Activated T-cell treated with anti-CD3 and anti-CD28 coated beads for 48 hours (primary cell): Measurements from ENCODE around the gene SEMA6B.
"Not testable (repeated sequence)": the region's sequence is repeated elsewhere in the genome, so short reads cannot be mapped to it uniquely, and the experiment has no call there.

Experiments used
- DNase-seq: peaks from one replicate; pipeline ENCODE4 v3.0.0-alpha.2; 2020; ENCODE audit warnings: low read depth

Gene SEMA6B

GRCh38 chr19:4543842-4544647, 15.4 kb downstream of the SEMA6B start:
- no peak for DNase-seq

- no peak for DNase-seq
Measured at GRCh38 chr19:4542896-4543841, 16.3 kb downstream of the SEMA6B start.

- not testable (repeated sequence) for DNase-seq
Measured at GRCh38 chr19:4541806-4542145, 17.7 kb downstream of the SEMA6B start.

GRCh38 chr19:4541114-4541805, 18.2 kb downstream of the SEMA6B start:
- DNase-seq = no peak

GRCh38 chr19:4539693-4540581, 19.5 kb downstream of the SEMA6B start, which contains the start of gene LRG1:
TSS of gene LRG1 (minus strand) at chr19:4540036. CDS start at chr19:4540013, 23 bp downstream.
- DNase-seq = no peak

- DNase-seq = no peak
Measured at GRCh38 chr19:4539169-4539692, 20.3 kb downstream of the SEMA6B start.

GRCh38 chr19:4538601-4538954, 20.9 kb downstream of the SEMA6B start:
- no peak for DNase-seq

- no peak for DNase-seq
Measured at GRCh38 chr19:4537953-4538600, 21.4 kb downstream of the SEMA6B start.

GRCh38 chr19:4536798-4537197, 22.7 kb downstream of the SEMA6B start:
- no peak for DNase-seq

GRCh38 chr19:4534836-4535658, 24.4 kb downstream of the SEMA6B start, which contains the start of gene PLIN5:
TSS of gene PLIN5 (minus strand) at chr19:4535224. CDS start at chr19:4534074, 1,150 bp downstream.
- DNase-seq = peak; percentile 34

- no peak for DNase-seq
Measured at GRCh38 chr19:4533835-4534424, 25.6 kb downstream of the SEMA6B start.

GRCh38 chr19:4533334-4533733, 26.1 kb downstream of the SEMA6B start:
- no peak for DNase-seq

GRCh38 chr19:4531562-4532165, 27.8 kb downstream of the SEMA6B start:
- DNase-seq = no peak

- no peak for DNase-seq
Measured at GRCh38 chr19:4529924-4530522, 29.5 kb downstream of the SEMA6B start.

- no peak for DNase-seq
Measured at GRCh38 chr19:4528843-4529242, 30.6 kb downstream of the SEMA6B start.

GRCh38 chr19:4527377-4527776, 32.1 kb downstream of the SEMA6B start:
- DNase-seq = not testable (repeated sequence)

GRCh38 chr19:4525563-4526002, 33.9 kb downstream of the SEMA6B start:
- DNase-seq = no peak
